Measurements from ENCODE around the gene WRAP73.

WRAP73 gene, protein sequence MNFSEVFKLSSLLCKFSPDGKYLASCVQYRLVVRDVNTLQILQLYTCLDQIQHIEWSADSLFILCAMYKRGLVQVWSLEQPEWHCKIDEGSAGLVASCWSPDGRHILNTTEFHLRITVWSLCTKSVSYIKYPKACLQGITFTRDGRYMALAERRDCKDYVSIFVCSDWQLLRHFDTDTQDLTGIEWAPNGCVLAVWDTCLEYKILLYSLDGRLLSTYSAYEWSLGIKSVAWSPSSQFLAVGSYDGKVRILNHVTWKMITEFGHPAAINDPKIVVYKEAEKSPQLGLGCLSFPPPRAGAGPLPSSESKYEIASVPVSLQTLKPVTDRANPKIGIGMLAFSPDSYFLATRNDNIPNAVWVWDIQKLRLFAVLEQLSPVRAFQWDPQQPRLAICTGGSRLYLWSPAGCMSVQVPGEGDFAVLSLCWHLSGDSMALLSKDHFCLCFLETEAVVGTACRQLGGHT

DNA sequence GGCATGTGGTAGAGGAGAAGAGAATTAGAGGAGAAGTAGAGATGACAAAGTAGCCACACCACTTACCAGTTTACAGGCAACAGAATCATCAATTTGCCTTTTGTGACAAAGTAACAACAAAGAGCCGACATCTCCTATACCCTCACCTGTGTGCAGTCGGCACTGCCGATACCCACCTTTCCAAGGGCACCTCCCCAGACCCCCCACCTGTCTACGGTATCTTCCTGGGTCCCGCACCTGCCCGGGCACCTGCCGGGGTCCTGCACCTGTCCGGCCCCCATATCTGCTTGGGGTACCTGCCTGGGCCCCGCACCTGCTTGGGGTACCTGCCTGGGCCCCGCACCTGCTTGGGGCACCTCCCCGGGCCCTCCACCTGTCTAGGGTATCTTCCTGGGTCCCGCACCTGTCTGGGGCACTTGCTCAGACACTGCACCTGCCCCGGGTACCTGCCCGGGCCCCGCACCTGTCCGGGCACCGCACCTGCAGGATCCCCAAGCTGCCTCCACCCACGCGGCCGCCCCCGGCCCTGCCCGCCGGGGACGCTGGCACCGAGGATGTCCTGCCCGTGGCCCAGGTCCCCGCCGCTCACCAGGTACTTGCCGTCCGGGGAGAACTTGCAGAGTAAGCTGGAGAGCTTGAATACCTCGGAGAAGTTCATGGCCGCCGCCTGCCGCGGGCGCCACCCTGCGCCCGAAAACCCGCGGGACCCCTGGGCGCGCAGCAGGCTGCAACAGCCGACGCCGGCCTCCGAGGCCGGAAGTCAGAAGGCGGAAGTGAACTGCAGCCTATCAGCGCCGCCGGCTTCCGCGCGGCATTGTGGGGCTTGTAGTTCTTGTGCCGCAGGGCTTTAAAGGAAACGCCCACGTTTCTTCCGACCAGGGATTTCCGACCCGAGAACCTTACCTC, at the start of gene WRAP73:
TSS of gene WRAP73 (minus strand) at position 762 of the 906 bp plus-strand sequence. CDS start at position 658, 104 bp downstream.
- DNase-seq = peak; percentile 76

- DNase-seq = no peak
These were observed 49.7 kb upstream of the WRAP73 start for GRCh38 chr1:3699596-3699995.

DNA sequence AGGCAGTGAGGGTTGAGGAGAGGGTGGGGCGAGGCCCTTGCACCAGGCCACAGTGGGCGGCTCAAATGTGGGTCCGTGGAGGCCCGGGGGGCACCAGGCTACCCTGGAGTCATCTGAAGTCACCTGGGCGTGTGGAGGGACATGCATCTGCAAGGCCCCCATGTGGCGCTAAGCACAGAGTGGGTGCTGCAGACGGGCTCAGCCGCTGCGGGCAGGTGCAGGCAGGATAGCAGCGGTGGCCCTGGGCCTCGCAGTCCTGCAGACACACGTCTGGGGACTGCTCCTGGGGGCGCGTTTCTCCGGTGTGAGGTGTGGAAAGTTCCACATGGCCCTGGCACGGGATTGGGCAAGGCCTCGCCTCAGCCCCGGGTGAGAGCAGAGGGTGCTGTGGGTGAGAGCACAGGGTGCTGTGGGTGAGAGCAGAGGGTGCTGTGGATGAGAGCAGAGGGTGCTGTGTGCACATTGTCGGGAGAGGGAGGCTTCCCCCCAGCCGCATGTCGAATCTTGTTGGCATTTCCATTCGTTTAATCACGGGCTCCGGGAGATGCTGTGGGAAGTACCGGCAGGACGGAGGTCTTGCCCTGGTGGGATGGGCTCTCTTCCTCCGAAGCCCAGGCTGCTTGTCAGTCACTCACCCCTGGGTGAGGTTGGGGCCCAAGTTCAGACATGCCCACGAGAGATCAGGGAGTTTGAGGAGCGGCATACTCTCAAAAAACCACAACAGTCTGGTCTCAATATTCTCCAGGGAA, 48.9 kb upstream of the WRAP73 start:
- DNase-seq = no peak

GRCh38 chr1:3697810-3698209, 47.9 kb upstream of the WRAP73 start:
- peak; percentile 67 for DNase-seq

DNA sequence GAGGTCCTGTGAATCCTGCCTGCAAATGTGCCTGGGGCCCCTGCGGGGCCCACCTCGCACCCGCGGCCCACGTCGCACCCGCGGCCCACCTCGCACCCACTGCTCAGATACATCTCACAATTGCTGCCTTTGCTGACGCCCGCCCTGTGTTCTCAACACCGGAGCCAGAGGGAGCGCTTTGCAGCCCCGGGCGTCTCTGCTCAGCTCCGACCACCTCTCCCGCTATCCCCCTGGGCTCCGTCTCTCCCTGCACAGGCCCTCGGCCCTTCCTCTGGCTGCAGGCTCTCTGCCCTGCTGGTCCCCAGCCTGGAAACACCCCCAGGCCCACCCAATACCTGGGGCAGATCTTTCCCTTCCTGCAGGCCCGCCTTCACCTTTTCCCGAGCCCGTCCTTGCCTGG, 47.2 kb upstream of the WRAP73 start:
- DNase-seq = no peak

DNA sequence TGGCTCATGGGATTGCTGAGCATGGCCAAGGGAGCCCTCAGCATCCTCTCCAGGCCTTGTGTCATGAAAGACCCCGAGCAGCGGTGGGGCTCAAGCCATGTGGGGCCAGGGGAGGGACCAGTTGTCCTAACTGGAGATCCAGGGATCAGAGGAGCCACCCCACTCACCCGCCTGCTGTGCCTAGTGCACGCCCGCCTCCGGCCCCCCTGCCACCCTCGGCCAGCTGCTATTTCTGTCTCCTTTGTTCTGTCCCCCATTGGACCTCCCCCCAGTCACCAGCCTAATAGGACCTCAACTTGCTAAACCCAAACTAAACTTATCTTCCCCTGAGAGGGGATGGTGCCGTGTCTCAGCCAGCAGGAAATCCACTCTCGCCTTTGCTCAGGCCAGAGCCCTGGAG, 46.8 kb upstream of the WRAP73 start:
- DNase-seq = no peak

DNA sequence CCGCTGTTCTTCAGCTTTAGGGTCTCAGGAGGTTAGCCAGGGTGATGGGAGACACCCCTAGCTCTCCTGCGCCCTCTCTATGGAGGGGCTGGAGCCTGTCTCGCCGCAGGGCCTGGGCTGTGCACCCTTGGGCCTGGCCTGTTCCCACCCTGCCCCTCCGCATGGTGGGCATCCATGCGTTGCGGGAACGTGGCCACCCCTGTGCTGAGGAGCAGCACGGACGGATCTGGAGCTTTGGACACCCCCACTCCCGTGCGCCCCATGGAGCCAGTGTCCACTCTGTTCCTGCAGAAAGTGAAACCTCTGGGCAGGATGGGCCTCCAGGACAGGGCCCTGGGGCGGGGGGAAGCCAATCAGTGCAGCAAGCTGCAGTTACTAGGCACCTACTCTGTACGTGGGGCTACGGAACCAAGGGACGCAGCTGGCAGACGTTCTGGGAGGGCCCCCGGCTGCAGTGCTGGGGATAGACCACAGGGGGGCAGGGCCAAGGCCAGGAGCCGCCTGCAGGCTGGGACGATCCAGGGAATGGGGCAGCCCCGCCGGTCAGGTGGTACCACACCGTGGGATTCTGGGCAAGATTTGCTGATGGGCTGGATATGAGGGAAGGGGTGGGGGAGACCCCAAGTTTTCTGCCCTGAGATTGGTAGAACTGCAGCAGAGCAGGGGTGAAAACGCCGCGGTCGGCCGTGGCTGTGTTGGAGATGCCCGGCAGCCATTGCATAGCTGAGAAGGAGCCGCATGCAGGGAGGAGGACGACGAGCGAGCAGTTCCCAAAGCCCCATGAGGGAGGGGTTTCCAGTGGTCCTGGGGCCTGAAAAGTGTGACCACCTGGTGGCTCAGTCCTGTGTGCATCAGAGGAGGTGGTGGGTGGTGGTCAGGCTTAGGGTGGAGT, 45.7 kb upstream of the WRAP73 start:
- DNase-seq = no peak

DNA sequence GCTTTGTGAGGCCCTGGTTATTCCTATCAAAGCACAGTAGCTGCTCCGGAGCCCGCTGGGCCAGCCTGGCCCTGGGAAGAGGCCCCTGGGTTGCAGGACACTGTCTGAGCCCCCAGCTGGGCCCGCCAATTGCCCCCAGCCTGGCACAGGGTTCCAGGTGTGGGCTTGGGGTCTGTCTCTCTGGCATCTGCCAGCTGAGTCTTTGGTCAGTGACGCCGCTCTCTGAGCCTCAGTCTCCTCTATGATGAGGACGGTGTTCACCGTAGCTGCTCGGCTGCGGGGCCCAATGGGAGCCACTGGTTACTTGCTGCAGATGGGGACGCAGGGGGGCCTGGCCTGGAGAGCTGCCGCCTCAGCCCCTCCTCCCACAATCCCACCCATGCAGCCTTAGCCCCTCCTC, 43.4 kb upstream of the WRAP73 start:
- no peak for DNase-seq

DNA sequence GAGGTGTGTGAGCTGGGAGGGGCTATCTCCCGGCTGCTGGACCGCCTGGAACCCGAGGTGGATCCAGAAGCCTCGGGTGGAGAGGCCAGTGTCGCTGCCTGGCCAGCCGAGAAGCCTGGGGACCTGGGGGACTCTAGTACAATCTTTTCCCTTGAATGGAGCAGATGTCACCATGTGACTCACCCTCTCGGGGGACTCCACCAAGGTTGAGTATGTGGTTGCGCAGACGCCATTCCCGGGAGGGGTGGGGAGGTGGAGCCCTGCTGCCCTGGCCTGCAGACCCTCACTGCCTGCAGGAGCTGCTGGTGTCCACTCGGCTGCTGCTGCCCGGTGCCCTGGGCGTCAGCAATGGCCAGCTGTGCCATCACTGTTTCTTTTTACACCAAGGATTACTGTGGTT, 42.7 kb upstream of the WRAP73 start:
- no peak for DNase-seq

DNA sequence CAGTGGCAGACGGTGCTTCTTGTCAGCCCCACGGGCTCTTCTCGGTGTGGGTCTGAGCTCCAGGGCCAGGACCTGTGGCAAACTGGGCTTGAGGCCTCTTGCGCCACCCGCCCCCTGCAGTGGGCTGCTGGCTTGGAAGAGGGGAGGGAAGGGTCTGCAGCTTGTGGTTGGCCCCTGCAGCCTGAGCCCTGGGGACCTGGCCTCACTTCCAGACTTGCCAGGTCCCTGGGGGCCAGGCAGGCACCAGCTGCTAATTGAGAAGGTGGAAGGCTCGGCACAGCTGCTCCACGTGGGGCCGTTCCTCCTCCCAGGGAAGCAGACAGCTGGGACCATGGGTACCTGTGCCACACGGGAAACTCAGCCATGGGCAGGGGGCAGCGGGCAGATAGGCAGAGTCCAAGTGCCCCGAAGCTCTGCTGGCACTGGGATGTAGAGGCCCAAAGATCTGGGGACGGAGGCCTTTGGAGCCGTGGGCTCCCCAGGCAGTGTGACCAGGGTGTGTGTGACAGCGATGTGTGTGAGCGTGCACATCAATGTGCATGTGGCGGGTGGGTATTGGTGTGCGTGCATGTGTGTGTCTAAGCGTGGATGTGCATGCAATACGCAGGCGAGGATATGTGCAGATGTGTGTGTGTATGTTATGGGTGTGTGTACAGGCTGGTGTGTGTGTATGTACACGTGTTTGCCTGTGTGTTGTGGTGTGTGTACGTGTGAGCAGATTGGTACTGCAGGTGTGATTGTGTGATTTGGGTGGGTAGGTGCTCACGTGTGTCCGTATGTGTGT, 41.7 kb upstream of the WRAP73 start:
- DNase-seq = no peak

DNA sequence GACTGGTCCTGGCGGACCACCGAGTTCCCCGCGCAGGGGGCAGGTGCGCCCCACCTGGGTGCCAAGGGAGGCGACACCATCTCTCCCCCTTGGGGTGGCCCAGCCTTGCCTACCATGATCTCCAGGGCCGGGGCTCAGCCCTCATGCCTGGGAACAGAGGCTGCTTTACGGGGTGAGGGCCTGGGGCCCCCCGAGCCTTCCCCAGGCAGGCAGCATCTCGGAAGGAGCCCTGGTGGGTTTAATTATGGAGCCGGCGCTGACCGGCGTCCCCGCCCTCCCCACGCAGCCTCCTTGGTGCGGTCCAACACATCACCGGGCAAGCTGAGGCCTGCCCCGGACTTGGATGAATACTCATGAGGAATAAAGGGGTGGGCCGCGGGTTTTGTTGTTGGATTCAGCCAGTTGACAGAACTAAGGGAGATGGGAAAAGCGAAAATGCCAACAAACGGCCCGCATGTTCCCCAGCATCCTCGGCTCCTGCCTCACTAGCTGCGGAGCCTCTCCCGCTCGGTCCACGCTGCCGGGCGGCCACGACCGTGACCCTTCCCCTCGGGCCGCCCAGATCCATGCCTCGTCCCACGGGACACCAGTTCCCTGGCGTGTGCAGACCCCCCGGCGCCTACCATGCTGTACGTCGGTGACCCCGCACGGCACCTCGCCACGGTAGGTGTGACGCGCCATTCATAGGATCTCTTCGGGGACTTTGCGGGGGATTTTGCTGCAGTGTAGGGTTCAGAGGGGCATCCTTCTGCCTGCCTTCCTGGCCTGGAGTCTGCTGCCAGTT, 40.6 kb upstream of the WRAP73 start:
- no peak for DNase-seq

GRCh38 chr1:3689138-3689750, 39.3 kb upstream of the WRAP73 start:
- DNase-seq = no peak

- DNase-seq = no peak
These were observed 38.6 kb upstream of the WRAP73 start for GRCh38 chr1:3688356-3689137.

DNA sequence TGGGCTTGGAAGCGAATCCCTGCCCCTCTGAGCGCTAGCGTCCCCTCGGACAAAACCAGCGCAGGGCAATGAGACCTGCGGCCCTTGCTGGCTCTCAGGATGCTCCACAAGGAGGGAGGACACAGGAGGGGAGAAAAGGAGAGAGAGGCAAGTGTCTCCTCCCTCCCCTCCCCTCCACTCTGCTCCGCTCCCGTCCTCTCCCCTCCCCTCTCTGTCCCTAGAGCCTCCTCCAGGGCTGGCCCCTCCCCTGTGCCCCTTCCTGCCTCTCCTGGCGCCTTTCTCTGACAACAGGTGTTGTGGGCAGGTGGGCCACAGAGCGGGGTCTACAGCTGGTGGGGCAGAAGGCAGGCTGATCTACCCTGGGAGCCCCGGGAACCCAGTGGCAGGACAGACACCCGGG, 37.6 kb upstream of the WRAP73 start:
- no peak for DNase-seq

GRCh38 chr1:3685906-3686305, 36.0 kb upstream of the WRAP73 start:
- DNase-seq = no peak

DNA sequence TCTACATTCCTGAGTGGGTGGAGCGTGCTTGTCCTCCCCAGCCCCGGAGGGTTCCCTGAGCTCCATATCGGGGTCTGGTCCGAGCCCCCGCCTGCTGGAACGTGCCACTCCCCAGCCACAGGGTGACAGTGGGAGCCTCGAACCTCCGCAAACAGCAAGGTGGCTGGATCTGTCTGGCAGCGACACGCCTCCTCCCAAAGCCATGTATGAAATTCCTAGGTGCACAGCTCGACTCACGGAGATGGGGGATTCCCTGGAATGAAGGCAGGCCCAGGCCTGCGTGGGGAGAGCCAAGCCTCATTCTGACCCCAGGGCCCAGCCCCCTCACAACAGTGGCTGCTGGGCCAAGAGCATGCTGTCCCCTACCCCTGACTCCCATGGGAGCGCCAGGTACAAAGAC, 35.3 kb upstream of the WRAP73 start:
- DNase-seq = no peak

GRCh38 chr1:3683992-3684391, 34.1 kb upstream of the WRAP73 start:
- DNase-seq = no peak

DNA sequence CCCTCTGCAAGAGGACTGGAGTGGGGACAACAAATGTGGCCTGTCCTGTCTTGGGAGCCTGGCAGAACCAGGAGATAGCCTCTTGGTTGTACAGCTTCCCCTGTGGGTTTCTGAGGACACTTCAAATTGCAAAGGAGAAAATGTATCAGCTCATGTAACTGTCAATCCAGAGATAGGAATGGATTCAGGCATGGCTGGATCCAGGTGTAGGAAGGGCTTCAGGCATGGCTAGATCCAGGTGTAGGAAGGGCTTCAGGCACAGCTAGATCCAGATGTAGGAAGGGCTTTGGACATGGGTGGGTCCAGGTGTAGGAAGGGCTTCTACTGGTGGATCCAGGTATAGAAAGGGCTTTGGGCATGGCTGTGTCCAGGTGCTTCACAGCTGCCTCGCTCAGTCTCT, 33.3 kb upstream of the WRAP73 start:
- DNase-seq = no peak
